ENCODE measurements around the gene KIF21A.

The KIF21A gene

DNA sequence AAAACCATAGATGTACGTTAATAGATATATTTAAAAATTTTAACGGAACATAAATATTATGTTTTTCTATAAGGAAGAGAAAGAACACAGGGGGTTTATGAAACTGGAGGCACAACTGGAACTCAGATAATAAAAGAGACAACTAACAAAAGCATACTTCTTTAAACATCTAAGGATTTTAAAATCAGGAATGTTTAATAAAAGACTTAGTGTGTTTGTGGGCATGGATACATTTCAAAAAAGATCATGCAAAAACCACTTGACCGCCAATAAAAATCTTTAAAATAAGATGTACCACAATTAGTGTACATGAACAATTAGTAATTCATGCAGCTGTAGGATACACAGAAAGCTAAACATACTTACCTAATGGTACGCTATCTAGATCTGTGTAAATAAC is 113.0 kb downstream of the KIF21A start:
- Histone ChIP-seq H3K79me2 (ENCODE audit: low read length) (no peaks in the 10 kb centered on the region), H3K4me3 (ENCODE audit: low read length) (no peak overlapping the region), H2AFZ (ENCODE audit: low read length) (no peak overlapping the region), H3K9me2 (replicated peaks; ENCODE audit: insufficient read depth, low read length) (no peaks in the 10 kb centered on the region), H3K4me2 (ENCODE audit: low read depth, low read length) (no peak overlapping the region), H3F3A (ENCODE audit: insufficient read depth, low read length) (no peaks in the 10 kb centered on the region), H4K20me1 (ENCODE audit: insufficient read depth, low read length) (no peaks in the 10 kb centered on the region), H3K36me3 (replicated peaks; ENCODE audit: insufficient read depth, low read length) (0 out of 2 replicates have a peak, but pooled peaks cover 4% of the 10 kb centered on the region), H3K27me3 (replicated peaks; ENCODE audit: insufficient read depth, low read length) (no peaks in the 10 kb centered on the region), H3K4me1 (ENCODE audit: low read length) (no peaks in the 10 kb centered on the region), H3K9me3 (replicated peaks; ENCODE audit: insufficient read depth, low read length) (no peaks in the 10 kb centered on the region), H3K9ac (ENCODE audit: low read length) (no peak overlapping the region), H3K27ac (ENCODE audit: low read length) (no peak overlapping the region)
- DNase-seq = no peak
- TF ChIP-seq EZH2 (optimal IDR thresholded peaks at IDR 0.05; ENCODE audit: low read depth, low read length) (no peak), EZH2phosphoT487 (IDR thresholded peaks at IDR 0.05; ENCODE audit: low read length) (no peak)
- TF ChIP-seq, protein P1, sequence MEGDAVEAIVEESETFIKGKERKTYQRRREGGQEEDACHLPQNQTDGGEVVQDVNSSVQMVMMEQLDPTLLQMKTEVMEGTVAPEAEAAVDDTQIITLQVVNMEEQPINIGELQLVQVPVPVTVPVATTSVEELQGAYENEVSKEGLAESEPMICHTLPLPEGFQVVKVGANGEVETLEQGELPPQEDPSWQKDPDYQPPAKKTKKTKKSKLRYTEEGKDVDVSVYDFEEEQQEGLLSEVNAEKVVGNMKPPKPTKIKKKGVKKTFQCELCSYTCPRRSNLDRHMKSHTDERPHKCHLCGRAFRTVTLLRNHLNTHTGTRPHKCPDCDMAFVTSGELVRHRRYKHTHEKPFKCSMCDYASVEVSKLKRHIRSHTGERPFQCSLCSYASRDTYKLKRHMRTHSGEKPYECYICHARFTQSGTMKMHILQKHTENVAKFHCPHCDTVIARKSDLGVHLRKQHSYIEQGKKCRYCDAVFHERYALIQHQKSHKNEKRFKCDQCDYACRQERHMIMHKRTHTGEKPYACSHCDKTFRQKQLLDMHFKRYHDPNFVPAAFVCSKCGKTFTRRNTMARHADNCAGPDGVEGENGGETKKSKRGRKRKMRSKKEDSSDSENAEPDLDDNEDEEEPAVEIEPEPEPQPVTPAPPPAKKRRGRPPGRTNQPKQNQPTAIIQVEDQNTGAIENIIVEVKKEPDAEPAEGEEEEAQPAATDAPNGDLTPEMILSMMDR (IDR thresholded peaks at IDR 0.05; ENCODE audit: low read length) = no peak

DNA sequence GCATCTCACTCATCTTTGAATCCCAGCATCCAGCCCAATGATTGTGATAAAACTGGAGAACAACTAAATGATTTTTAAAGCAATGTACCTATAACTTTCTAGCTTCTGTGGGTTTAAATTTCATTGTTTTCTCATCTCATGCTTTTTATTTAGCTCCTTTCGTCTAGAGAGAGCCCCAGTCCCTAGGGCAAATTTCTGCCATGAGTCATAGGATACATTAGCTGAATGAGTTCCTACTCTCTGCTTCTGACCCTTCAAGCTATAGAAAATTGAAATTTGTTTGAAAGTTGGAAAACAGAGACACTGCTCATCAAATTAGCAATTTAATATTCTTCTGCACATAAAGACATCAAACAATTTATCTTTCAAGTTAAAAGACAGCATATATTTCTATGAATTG is 113.9 kb downstream of the KIF21A start:
- no peak overlapping the region for H3K9ac ChIP-seq (ENCODE audit: low read length)
- 0 out of 2 replicates have a peak, but pooled peaks cover 4% of the 10 kb centered on the region for H3K36me3 ChIP-seq (replicated peaks; ENCODE audit: insufficient read depth, low read length)
- no peaks in the 10 kb centered on the region for H3K9me2 ChIP-seq (replicated peaks; ENCODE audit: insufficient read depth, low read length)
- no peak overlapping the region for H3K4me3 ChIP-seq (ENCODE audit: low read length)
- no peaks in the 10 kb centered on the region for H3K9me3 ChIP-seq (replicated peaks; ENCODE audit: insufficient read depth, low read length)
- H3K4me1 ChIP-seq (ENCODE audit: low read length) = no peaks in the 10 kb centered on the region
- H3K27ac ChIP-seq (ENCODE audit: low read length) = no peak overlapping the region
- H2AFZ ChIP-seq (ENCODE audit: low read length) = no peak overlapping the region
- H3F3A ChIP-seq (ENCODE audit: insufficient read depth, low read length) = no peaks in the 10 kb centered on the region
- H3K27me3 ChIP-seq (replicated peaks; ENCODE audit: insufficient read depth, low read length) = no peaks in the 10 kb centered on the region
- no peak for DNase-seq
- TF ChIP-seq EZH2 (optimal IDR thresholded peaks at IDR 0.05; ENCODE audit: low read depth, low read length) = no peak
- TF ChIP-seq EZH2phosphoT487 (IDR thresholded peaks at IDR 0.05; ENCODE audit: low read length) = no peak
- TF ChIP-seq, protein P1 (IDR thresholded peaks at IDR 0.05; ENCODE audit: low read length) = no peak
- H4K20me1 ChIP-seq (ENCODE audit: insufficient read depth, low read length) = no peaks in the 10 kb centered on the region
- H3K4me2 ChIP-seq (ENCODE audit: low read depth, low read length) = no peak overlapping the region
- no peaks in the 10 kb centered on the region for H3K79me2 ChIP-seq (ENCODE audit: low read length)

DNA sequence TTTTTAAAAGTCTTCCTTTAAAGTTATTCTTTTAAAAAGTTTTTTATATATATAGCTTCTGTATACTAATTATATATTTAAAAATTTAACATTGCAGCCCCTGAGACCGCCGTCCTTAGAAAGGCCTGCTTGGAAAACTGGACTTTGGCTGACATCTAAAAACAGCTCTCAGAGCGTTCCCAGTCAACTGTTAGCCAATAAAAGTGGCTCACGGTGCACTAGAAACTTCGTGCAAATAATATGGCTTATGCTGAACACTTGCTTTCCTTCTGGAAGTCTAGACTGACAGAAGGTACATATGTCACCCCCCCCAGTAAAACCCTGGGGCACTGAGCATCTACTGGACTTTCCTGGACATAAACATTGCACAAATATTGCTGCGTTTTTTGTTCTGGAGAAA is 115.0 kb downstream of the KIF21A start:
- Histone ChIP-seq H3K9me3 (replicated peaks; ENCODE audit: insufficient read depth, low read length) (no peaks in the 10 kb centered on the region), H3K27ac (ENCODE audit: low read length) (no peak overlapping the region), H3F3A (ENCODE audit: insufficient read depth, low read length) (no peaks in the 10 kb centered on the region), H3K4me3 (ENCODE audit: low read length) (no peak overlapping the region), H3K4me1 (ENCODE audit: low read length) (no peaks in the 10 kb centered on the region), H2AFZ (ENCODE audit: low read length) (no peak overlapping the region), H3K9ac (ENCODE audit: low read length) (no peak overlapping the region), H4K20me1 (ENCODE audit: insufficient read depth, low read length) (no peaks in the 10 kb centered on the region), H3K9me2 (replicated peaks; ENCODE audit: insufficient read depth, low read length) (no peaks in the 10 kb centered on the region), H3K79me2 (ENCODE audit: low read length) (no peaks in the 10 kb centered on the region), H3K27me3 (replicated peaks; ENCODE audit: insufficient read depth, low read length) (no peaks in the 10 kb centered on the region), H3K4me2 (ENCODE audit: low read depth, low read length) (no peak overlapping the region), H3K36me3 (replicated peaks; ENCODE audit: insufficient read depth, low read length) (0 out of 2 replicates have a peak, but pooled peaks cover 4% of the 10 kb centered on the region)
- DNase-seq = no peak
- TF ChIP-seq, protein P1 (IDR thresholded peaks at IDR 0.05; ENCODE audit: low read length) = no peak
- TF ChIP-seq EZH2phosphoT487 (IDR thresholded peaks at IDR 0.05; ENCODE audit: low read length) (no peak), EZH2 (optimal IDR thresholded peaks at IDR 0.05; ENCODE audit: low read depth, low read length) (no peak)

Data from MM.1S (cell line).